Fibroblast of the aortic adventitia (primary cell): ENCODE measurements around the gene TRAF5. TPM values are rescaled to one million over a fixed set of nuclear protein-coding genes. Genes with fewer than 3 reads are reported as not detected.

ENCODE experiments used
- DNase-seq: peaks from one replicate; pipeline ENCODE4 v3.0.0-alpha.2; 2010; ENCODE audit warnings: low read depth
- H3K4me3 ChIP-seq: 2 replicates; pipeline ENCODE4 v1.5.1; 2011; ENCODE audit warnings: low read depth, mild to moderate bottlenecking, control low read depth, low read length, moderate library complexity
- CTCF ChIP-seq: IDR thresholded peaks from 2 replicates; pipeline ENCODE4 v1.5.1; 2011; ENCODE audit warnings: mild to moderate bottlenecking, low read length, control low read depth, inconsistent platforms; ENCODE audit not compliant: insufficient read depth
- total RNA-seq: library from RNA; depleted of rRNA; stranded (reverse); fragments of >200 nt; gene quantifications from 2 replicates; pipeline ENCODE4 v1.2.3, GENCODE V29; 2012; ENCODE audit warnings: low replicate concordance

The TRAF5 gene
- total RNA-seq, 1 donor, result 9.4 TPM

- no peak overlapping the region for H3K4me3 ChIP-seq
- peak; percentile 53 for DNase-seq
- no peak for TF ChIP-seq CTCF
Observed at GRCh38 chr1:211371406-211372105, 44.9 kb downstream of the TRAF5 start.

GRCh38 chr1:211372463-211372862 is 45.8 kb downstream of the TRAF5 start:
- TF ChIP-seq CTCF, result no peak
- DNase-seq, result no peak
- H3K4me3 ChIP-seq, result no peak overlapping the region

GRCh38 chr1:211375146-211375818 is 48.6 kb downstream of the TRAF5 start:
- no peak for TF ChIP-seq CTCF
- DNase-seq, result no peak
- H3K4me3 ChIP-seq, result no peak overlapping the region

GRCh38 chr1:211375949-211376348 is 49.3 kb downstream of the TRAF5 start:
- DNase-seq, result no peak
- no peak for TF ChIP-seq CTCF
- no peak overlapping the region for H3K4me3 ChIP-seq

- no peak for TF ChIP-seq CTCF
- H3K4me3 ChIP-seq, result no peak overlapping the region
- DNase-seq, result no peak
Observed at GRCh38 chr1:211376807-211377470, 50.3 kb downstream of the TRAF5 start.

- TF ChIP-seq CTCF, result no peak
- no peak for DNase-seq
- H3K4me3 ChIP-seq, result no peak overlapping the region
Observed at GRCh38 chr1:211377539-211378450, 51.2 kb downstream of the TRAF5 start.
